Keratinocyte (primary cell): ENCODE data around the gene CDS1. TPM values are rescaled to one million over a fixed set of nuclear protein-coding genes. Genes with fewer than 3 reads are reported as not detected.

Experiments used
- DNase-seq: peaks from one replicate; pipeline ENCODE4 v3.0.0-alpha.2; 2011; ENCODE audit warnings: low read depth, missing footprints, low spot score
- FAIRE-seq: peaks from 2 replicates; lab custom pipeline; 2011; peaks lifted over from hg19 to GRCh38; lab: Jason Lieb, UNC
- H2AFZ ChIP-seq: 2 replicates; pipeline ENCODE4 v1.6.0; 2012; ENCODE audit warnings: low read length, control low read depth, inconsistent platforms; ENCODE audit not compliant: control insufficient read depth
- H3K27ac ChIP-seq: 2 replicates; pipeline ENCODE4 v1.5.1; 2011; ENCODE audit warnings: low read length; ENCODE audit not compliant: control insufficient read depth, insufficient read depth
- H3K27me3 ChIP-seq: 3 replicates; pipeline ENCODE4 v1.6.0; 2011; ENCODE audit warnings: low read length; ENCODE audit not compliant: control insufficient read depth, insufficient read depth; ENCODE audit errors: extremely low read depth
- H3K36me3 ChIP-seq, 2 experiments: 2 replicates in 1 of 2; 3 replicates in 1 of 2; pipeline ENCODE4 v1.5.1; 2011; ENCODE audit warnings: low read length in 2 of 2, mild to moderate bottlenecking in 1 of 2; ENCODE audit not compliant: control insufficient read depth in 2 of 2, insufficient read depth in 2 of 2; ENCODE audit errors: extremely low read depth in 1 of 2
- H3K4me1 ChIP-seq: 3 replicates; pipeline ENCODE4 v1.5.1; 2011; ENCODE audit warnings: low read length; ENCODE audit not compliant: control insufficient read depth, insufficient read depth; ENCODE audit errors: extremely low read depth
- H3K4me2 ChIP-seq: 3 replicates; pipeline ENCODE4 v1.6.0; 2011; ENCODE audit warnings: low read depth, low read length; ENCODE audit not compliant: control insufficient read depth, insufficient read depth; ENCODE audit errors: extremely low read depth
- H3K4me3 ChIP-seq, 3 experiments: fragments of 200-600 bp in 1 of 3; sonication (generic) in 1 of 3; 2 replicates in 2 of 3; 3 replicates in 1 of 3; pipeline ENCODE4 v1.5.1; 2011 to 2016; ENCODE audit warnings: low read length in 3 of 3, mild to moderate bottlenecking in 3 of 3, control low read depth in 2 of 3, inconsistent platforms in 1 of 3, low read depth in 1 of 3, mixed read lengths in 1 of 3, mixed run types in 1 of 3, moderate library complexity in 1 of 3; ENCODE audit not compliant: control insufficient read depth in 2 of 3, insufficient read depth in 2 of 3; ENCODE audit errors: extremely low read depth in 1 of 3
- H3K79me2 ChIP-seq: 2 replicates; pipeline ENCODE4 v1.6.0; 2012; ENCODE audit warnings: low read length; ENCODE audit not compliant: control insufficient read depth, insufficient read depth
- H3K9ac ChIP-seq: 3 replicates; pipeline ENCODE4 v1.6.0; 2011; ENCODE audit warnings: low read length; ENCODE audit not compliant: control insufficient read depth, insufficient read depth; ENCODE audit errors: extremely low read depth
- H3K9me1 ChIP-seq: 3 replicates; pipeline ENCODE4 v1.6.0; 2011; ENCODE audit warnings: low read length; ENCODE audit not compliant: control insufficient read depth, insufficient read depth; ENCODE audit errors: extremely low read depth
- H3K9me3 ChIP-seq: 2 replicates; pipeline ENCODE4 v1.5.1; 2012; ENCODE audit warnings: low read depth, low read length; ENCODE audit not compliant: control insufficient read depth
- H4K20me1 ChIP-seq: 3 replicates; pipeline ENCODE4 v1.6.0; 2011; ENCODE audit warnings: low read length; ENCODE audit not compliant: control insufficient read depth, insufficient read depth; ENCODE audit errors: extremely low read depth
- CTCF ChIP-seq, 3 experiments: IDR thresholded peaks in 1 of 3; conservative IDR thresholded peaks in 1 of 3; optimal IDR thresholded peaks in 1 of 3; 2 replicates in 2 of 3; 3 replicates in 1 of 3; pipeline versions ENCODE3 to v1.5.1; 2011; ENCODE audit warnings: low read length in 3 of 3, mild to moderate bottlenecking in 3 of 3, moderate library complexity in 2 of 3, control low read depth in 1 of 3, inconsistent platforms in 1 of 3; ENCODE audit not compliant: insufficient read depth in 2 of 3; ENCODE audit errors: extremely low read depth in 1 of 3
- EZH2 ChIP-seq: IDR thresholded peaks from one replicate; pipeline ENCODE4 v1.6.1; 2012; ENCODE audit warnings: inconsistent platforms, mild to moderate bottlenecking, low read length, moderate library complexity
- dilution Hi-C: fragments of 300-500 bp; cut with MboI; formaldehyde crosslinking; loops from one replicate; pipeline ENCODE4 v1.7.0; 2020; ENCODE audit warnings: low sequenced_read_pairs; ENCODE audit not compliant: extremely low pct_ligation_motif_present
- polyA plus RNA-seq, 5 experiments: library from polyadenylated mRNA; depleted of rRNA in 3 of 5; stranded (reverse) in 3 of 5; stranded (forward) in 1 of 5; unstranded in 1 of 5; fragments of >200 nt; gene quantifications; 1 replicate in 1 of 5; 2 replicates in 3 of 5; 3 replicates in 1 of 5; pipeline versions ENCODE4 v1.2.1 to v1.2.3, GENCODE V29; 2011 to 2012; ENCODE audit warnings: missing spikeins in 2 of 5, low read depth in 1 of 5, low replicate concordance in 1 of 5

The CDS1 gene
- polyA plus RNA-seq, 1 donor (not counting 4 experiments of a cell fraction or from before 2014, with no cell fraction given), result 21.7 TPM

- Histone ChIP-seq H3K4me3 (no peak overlapping the region), H3K27ac (no peak overlapping the region), H3K4me1 (peaks cover 9% of the 10 kb centered on the region), H3K9me1 (no peaks in the 10 kb centered on the region), H3K27me3 (no peaks in the 10 kb centered on the region), H4K20me1 (no peaks in the 10 kb centered on the region), H3K4me2 (no peak overlapping the region), H3K36me3 (peaks cover 25% of the 10 kb centered on the region in 2 experiments), H2AFZ (no peak overlapping the region), H3K9me3 (no peaks in the 10 kb centered on the region), H3K79me2 (no peaks in the 10 kb centered on the region), H3K9ac (no peak overlapping the region)
- dilution Hi-C loops, result no loop called here
- FAIRE-seq (no peak), DNase-seq (no peak)
- TF ChIP-seq EZH2, result no peak
- TF ChIP-seq CTCF (optimal IDR thresholded peaks at IDR 0.05 in 1 of 3, IDR thresholded peaks at IDR 0.05 in 1 of 3, conservative IDR thresholded peaks at IDR 0.05 in 1 of 3; ENCODE audit: extremely low read depth in 1 of 3, insufficient read depth in 2 of 3, low read length in 3 of 3), result no peak
Observed at GRCh38 chr4:84683064-84683850, 100.3 kb downstream of the CDS1 start.

GRCh38 chr4:84684361-84684760, 101.4 kb downstream of the CDS1 start:
- H3K4me2 ChIP-seq, result no peak overlapping the region
- no peak overlapping the region for H3K4me3 ChIP-seq
- TF ChIP-seq CTCF (optimal IDR thresholded peaks at IDR 0.05 in 1 of 3, IDR thresholded peaks at IDR 0.05 in 1 of 3, conservative IDR thresholded peaks at IDR 0.05 in 1 of 3; ENCODE audit: extremely low read depth in 1 of 3, insufficient read depth in 2 of 3, low read length in 3 of 3) (no peak), EZH2 (no peak)
- H3K4me1 ChIP-seq, result peaks cover 9% of the 10 kb centered on the region
- H3K9me1 ChIP-seq, result no peaks in the 10 kb centered on the region
- FAIRE-seq (no peak), DNase-seq (no peak)
- no peaks in the 10 kb centered on the region for H3K27me3 ChIP-seq
- H3K36me3 ChIP-seq, result peaks cover 20 to 24% of the 10 kb centered on the region in 2 experiments
- H4K20me1 ChIP-seq, result no peaks in the 10 kb centered on the region
- no peak overlapping the region for H2AFZ ChIP-seq
- H3K9me3 ChIP-seq, result no peaks in the 10 kb centered on the region
- no peaks in the 10 kb centered on the region for H3K79me2 ChIP-seq
- dilution Hi-C loops, result no loop called here
- H3K9ac ChIP-seq, result no peak overlapping the region
- no peak overlapping the region for H3K27ac ChIP-seq
